ENCODE results near the gene ST3GAL5.
"Not testable (repeated sequence)": the region's sequence is repeated elsewhere in the genome, so short reads cannot be mapped to it uniquely, and the experiment has no call there.

ST3GAL5 gene

DNA sequence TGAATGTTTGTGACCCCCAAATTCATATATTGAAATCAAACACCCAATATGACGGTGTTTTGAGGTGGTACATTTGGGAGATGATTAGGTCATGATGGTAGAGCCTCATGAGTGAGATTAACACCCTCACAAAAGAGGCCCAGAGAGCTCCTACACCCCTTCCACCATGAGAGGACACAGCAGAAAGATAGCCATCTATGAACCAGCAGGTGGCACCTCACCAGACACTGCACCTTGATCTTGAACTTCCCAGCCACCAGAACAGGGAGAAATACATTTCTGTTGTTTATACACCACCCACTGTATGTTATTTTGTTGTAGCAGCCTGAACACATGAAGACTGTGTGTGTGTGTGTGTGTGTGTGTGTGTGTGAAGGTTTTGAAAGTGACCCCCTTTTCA lies 58.1 kb downstream of the ST3GAL5 start:
- peak in 1 of 5 donors; percentile 48 for DNase-seq

DNA sequence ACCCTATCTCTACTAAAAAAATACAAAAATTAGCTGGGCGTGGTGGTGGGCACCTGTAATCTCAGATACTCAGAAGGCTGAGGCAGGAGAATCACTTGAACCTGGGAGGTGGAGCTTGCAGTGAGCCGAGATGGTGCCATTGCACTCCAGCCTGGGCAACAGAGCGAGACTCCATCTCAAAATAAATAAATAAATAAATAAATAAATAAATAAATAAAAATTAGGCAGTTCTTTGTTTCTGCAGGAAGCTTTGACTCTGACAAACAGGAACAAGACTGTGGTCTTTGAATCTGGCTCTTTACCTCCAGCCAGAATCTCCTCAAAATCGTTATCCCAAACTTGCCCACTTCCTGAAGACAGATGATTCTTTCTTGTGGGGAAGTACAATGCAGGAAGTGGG lies 59.4 kb downstream of the ST3GAL5 start:
- DNase-seq: not testable (repeated sequence)

DNA sequence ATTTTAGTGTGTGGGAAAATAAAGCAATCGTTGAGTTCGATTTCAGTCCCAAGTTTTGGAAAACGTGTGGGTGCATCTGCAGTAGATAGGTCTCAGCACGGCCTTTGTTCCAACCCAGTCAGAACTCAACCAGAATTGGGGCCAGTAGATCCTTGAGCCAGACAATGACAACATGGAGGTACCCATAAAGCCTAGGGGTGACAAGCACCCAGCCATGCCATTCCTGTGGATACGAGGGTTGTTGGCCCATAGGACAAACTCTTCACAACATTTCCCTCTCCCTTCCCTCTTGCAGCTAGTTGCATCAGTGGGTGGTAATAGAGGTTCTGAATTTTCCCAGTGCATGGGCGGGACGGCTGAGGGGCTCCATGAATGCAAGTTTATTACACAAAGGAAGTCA lies 60.1 kb downstream of the ST3GAL5 start:
- no peak for DNase-seq

DNA sequence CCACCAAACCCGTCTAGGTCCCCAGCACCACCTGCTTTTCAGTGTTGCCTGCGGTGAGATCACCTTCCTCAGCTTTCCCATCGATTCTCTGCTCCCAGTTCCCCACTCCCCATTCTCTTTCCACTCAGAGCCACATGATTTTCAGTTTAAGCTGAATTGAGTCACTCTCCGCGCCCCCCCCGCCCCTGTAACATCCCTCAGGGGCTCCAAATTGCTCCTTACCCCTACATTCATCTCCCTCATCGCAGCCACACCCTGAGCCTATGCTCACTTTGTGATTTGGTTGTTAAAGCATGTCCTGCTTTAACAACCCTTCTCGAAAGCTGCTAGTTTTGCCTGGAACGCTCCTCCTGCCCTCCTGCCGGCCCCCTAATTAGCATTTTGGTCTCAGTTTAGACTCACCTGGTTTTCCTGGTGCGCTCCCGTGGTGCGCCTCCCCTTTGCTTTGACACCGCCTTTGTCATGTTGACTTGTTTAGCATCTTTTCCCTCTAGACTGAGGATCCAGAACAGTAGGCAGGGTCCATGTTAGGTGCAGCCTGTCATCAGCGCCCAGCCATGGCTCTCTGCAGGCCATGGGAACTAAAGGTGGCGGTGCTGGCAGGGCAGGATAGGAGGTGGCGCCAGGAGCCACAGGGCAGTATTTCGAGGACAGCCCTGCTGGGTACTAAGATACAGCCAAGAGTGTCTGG lies 60.8 kb downstream of the ST3GAL5 start:
- no peak for DNase-seq

DNA sequence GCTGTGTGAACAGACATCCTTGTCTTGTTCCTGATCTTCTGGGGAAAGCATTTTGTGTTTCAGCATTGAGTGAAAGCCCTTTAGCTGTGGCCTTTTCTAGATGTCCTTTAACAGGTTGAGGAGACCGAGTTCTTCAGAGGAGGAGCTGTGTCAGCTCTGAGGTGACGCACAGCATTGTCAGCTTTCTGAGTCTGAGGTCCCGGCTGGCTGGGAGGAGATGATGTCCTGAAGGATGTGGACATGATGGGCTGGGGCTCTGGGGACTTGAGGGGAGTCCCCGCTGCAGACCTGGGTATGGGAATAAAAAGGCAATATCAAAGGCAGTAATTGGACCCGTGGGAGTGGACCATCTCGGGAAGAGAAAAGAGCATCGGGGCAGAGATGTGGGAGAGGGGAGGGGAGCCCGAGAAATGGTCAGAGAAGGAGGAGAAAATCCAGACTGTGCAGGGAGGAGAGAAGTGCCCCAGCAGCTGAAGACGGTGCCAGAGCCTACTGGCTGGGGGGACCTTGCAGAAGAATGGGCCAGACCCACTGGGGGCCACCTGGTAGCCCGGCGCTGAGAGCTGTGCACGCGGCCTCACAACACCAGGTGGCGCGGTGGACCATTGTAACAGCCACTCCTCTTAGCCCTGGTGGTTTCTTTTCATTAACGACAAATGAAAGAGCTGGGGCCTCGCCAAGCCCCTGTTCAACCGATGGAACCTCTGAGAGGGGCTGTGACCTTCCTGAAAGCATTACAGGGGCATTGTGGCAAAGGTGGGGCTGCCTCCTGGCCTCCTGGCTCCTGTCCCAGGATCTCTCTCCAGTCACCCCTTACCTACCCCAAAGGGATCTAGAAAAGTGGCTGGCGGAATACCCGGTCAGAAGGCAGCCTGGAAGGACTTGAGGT lies 61.6 kb downstream of the ST3GAL5 start:
- peak; percentile 63 to 77 (median 71) for DNase-seq

DNA sequence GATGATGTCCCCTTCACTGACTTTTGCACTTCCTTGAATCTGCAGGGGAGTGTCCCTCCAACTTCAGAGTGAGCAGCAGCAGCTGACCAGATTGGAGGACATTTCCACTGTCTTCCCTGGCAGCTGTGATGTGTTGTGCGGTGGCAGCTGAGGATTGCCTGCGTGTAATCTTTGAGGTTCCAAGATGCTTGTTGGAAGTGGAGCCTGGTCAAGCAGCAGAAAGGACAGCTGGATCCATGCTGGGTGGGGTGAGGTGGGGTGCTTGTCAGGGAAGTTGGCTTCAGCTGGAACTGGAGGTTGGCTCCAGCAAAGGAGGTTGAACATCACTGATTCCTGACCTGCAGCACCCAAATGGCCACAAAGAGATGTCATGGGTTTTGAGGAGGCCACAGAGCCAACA lies 64.8 kb downstream of the ST3GAL5 start:
- no peak for DNase-seq

DNA sequence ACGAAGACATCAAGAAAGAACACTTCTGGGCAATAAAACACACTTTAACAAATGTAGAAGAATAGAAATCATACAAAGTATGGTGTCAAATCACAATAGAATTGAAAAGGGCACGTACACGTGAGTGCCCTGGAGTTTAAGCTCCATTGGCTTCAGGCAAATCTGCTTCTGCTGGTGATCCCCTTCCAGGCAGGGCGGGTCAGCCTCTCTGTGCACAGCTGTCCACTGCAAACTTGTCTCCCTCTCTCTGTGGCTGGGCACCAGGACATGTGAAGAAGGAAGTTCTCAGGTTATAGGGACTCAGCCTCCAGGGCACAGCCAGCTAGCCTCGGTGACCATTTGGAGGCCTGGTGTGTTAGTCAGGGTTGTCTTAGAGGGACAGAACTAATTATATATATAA lies 66.0 kb downstream of the ST3GAL5 start:
- no peak for DNase-seq

DNA sequence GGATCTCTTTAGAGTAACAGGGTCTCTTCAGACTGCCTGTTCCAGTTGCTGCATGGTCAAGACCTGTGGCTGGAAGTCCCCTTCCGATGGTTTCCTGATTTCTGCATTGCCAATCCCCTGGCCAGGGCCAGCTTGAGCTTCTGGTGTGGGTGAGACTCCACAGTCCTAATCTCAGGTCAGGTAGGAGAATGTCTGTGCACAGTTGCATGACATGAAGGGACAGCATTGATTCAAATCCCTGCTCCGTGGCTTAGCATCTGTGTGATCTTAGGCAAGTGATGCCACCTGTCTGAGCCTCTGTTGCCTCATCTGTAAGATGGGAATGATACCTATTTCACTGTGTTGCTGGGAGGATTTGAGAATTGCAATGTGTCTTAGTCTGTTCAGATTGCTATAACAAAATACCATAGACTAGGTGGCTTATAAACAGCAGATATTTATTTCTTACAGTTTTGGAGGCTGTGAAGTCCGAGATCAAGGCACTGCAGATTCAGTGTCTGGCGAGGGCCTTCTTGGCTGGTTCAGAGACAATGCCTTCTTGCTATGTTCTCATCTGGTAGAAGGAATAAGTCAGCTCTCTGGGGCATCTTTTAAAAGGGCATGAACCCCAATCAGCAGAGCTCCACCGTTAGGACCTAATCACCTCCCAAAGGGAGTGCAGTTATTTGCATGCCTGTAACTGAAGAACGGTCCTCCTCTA lies 68.8 kb downstream of the ST3GAL5 start:
- DNase-seq: no peak

DNA sequence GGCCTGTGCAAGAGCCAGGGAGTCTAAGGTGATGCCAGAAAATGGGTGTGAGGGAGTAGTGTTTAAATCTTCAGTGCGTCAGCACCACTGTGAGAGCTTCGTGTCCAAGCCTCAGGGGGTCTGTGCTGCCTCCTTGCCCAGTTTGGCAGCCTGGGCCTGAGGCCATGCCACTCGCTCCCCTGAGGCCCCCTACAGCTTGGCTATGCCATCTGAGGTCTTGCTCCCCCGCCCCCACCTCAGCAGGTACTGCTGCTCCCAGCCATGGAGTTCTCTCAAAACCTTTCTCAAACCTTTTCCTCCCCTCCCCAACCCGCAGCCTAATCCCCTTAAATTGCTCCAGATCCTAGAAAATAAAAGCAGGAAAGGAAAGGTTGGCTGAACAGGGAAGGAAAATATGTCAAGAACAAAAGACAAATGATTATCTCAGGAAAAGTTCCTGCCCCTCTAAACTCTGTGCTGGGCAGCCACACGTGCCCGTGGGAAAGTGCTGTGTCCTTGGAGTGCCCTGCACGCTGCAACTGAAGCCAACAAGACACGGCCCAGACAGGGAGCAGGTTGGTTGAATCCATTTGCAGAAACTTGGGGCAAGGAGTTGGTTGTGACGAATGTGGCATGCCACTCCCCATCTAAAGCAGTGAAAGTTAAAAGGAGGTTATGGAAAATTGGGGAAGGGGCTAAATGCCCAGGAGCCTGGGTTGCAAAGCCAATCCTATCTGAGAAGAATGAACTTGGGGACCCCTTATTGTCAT lies 73.8 kb downstream of the ST3GAL5 start:
- DNase-seq: no peak

DNA sequence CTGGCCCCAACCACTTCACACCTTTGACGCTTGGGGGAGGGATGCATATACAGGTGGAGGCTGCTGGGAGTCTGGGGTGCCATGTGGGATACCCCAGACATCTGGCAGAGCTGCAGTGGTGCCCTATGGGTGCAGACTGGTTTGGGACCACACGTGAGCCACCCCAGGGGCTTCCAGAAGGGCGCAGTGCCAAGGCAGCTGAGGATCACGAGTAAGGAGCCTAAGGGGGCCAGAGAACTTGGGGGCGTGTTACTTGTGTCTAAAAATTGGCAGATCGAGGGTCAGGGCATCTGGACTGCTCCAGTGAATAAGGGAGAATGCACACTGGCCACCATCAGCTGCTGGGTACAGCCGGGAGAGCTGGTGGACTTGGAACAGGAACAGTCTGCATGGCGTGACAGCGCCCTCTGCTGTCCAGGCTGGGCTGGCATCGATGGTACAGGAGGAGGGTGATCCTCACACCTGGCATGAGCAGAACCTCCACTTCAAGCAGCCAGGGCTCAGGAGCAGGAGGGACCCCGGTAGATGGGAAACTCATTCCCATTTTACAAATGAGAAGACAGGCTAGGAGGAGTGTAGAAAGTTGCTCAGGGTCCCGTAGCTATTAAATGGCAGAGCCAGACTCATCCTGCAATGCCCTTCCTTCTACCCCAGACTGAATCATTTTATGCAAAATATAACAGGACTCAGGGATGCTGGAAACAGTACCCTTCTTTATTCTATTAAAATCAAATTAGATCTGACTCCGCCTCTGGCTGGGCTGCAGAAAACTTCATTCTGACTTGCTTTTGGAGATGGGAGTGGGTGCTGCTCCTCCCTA lies 74.6 kb downstream of the ST3GAL5 start:
- peak; percentile 53 to 75 (median 61) for DNase-seq

DNA sequence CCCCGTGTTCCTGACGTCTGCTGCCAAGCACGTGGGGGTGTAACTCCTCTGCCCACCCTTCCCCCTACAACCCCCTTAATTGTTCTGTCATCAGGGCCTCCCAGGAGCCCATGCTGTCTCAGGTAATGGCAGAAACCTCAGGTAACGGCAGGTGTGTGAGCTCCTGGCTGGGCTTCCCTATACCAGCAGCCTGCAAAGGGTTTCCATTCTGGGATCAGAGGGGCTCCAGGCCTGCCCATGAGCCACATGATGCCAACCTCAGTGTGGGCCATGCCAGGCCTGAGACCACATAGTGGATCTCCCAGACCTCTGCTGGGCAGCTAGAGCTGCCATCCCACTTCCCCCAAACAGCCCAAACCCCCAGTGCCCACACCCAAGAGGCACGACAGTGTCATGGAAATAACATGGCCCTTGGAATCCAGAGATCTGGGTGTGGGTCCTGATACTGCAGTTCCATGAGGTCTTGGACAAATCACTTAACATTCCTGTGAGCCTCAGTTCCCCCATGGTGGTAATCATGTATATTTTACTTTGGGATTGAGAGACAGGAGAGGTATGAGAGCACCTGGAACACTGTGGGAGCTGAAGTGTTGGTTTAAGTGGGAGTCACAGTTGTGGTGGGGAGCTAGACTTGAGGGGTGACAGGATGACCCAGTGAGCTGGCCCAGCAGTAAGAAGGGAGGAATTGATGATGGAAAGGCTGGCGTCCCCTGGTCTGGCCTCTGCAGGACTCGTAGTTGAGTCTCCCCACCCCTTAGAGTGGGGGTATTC lies 75.4 kb downstream of the ST3GAL5 start:
- DNase-seq: no peak

DNA sequence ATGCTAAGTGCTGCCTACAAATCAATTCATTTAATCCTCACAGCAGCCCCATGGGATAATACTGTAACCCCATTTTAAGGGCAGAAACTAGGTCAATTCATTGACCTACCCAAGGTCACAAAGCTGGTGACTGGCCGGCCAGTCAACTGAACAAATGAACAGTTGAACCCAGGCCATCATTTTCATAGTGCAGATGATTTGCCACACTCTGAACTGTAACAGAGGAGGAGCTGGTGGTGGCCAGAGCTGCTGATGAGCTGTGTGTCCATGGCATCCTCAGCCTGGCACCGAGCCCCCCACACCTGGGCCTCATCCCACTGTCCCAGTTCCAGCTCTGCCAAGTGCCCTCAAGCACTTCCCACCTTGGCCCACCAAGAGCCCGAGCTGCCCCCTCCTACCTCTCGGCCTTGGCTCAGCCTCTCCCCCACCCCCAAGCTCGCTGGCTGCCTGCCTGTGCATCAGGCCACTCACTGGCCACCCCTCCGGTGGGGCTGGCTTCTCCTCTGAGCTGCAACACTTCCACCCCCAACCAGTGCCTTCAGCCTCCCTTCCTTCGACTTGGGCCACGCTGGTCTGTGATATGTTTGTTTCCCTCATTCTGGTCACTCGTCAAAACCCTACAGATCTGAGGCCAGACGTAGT lies 76.6 kb downstream of the ST3GAL5 start:
- DNase-seq: no peak

DNA sequence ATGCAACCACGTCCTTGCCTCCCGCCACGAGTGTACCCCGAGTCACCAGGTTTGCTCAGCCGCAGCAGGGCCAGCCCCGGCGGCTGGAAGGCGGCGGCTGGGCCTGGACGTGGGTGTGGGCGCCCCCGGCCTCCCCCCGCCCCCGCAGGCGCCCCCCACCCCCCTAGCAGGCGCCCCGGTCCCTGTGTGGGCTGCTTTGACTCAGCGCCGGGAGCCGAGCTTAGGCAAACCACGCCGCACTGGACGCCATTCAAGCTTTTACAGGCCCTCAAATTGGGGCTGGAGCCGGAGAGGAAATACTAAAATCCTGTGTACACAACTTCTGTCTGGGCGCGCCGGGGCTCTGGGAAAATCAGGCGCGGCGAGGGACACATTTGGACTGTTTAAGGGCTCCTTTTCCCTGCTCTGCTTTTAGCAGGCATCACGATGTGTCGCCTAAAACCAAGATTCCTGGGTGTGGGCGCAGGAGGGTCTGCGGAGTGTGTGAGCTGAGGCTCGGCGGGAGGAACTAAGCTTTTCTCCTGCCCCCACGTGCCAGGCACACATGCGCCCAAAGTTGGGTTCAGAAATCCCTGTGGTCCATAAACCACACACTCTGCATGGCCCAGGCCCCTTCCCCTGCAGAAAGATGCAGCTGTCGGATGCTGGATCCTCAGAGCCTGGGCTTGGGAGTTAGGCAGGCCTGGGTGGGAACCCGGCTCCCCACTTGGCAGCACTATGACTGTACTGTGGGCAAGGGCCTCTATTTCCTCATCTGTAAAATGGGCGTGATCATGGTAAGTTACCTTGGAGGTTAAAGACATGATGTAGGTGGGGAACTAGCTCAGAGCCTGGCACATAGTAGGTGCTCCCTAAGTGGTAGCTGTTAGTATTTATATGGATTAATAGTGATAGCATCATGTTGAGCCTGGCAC lies 77.4 kb downstream of the ST3GAL5 start:
- no peak for DNase-seq

DNA sequence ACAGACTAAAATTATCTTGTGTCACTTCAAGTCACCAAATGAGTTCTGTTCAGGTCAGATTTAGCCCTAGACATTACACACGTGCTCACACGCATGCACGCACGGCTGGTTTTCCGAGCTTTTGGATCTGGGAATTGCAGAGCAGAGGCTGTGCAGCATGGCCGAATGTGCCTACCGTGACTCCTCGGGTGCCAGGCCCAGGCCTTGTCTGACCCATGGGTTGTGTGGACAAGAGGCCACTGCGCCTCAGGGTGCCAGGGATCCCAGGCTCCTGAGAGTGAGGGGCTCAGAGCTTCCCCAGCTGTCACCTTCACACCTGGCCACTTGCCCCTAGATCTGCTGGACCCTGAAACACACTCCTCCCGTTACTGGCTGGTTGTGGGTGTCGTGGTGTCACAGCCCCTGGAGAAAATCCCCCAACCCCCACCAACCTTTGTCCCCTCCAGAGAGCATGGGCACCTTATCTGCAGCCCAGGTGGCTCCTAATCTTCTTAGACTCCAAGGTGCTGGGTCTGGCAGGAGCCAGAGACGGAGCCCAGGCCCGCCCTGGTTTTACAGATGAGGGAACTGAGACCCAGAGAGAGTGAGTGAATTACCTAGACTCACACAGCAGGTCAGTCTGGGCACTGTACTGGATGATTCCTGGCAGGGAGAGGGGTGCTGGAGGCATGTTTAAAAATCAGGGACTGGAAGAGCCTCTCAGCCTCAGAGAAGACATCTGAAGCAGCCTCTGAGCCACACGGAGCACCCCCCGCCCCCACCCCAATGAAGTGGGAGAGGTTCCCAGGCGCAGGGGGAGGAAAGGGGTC lies 78.2 kb downstream of the ST3GAL5 start:
- DNase-seq: no peak

DNA sequence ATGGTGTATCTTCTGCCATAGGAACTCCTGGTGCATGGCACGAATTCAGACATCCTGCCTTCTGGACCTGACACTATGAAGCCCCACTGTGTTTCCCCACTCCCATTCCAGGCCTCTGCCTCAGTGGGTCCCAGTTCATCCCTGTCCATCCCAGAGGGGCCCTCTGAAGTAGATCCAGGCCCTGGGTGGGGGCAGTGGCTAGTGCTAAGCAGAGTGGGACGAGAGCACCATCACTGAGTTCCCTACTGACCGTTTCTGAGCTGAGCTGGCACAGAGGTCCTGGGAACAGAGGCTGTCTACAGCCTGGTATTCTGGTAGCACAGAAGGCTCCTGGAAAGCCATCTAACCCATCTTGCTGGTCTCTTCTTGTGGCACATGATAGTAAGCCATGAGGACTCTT lies 81.0 kb downstream of the ST3GAL5 start:
- no peak for DNase-seq

DNA sequence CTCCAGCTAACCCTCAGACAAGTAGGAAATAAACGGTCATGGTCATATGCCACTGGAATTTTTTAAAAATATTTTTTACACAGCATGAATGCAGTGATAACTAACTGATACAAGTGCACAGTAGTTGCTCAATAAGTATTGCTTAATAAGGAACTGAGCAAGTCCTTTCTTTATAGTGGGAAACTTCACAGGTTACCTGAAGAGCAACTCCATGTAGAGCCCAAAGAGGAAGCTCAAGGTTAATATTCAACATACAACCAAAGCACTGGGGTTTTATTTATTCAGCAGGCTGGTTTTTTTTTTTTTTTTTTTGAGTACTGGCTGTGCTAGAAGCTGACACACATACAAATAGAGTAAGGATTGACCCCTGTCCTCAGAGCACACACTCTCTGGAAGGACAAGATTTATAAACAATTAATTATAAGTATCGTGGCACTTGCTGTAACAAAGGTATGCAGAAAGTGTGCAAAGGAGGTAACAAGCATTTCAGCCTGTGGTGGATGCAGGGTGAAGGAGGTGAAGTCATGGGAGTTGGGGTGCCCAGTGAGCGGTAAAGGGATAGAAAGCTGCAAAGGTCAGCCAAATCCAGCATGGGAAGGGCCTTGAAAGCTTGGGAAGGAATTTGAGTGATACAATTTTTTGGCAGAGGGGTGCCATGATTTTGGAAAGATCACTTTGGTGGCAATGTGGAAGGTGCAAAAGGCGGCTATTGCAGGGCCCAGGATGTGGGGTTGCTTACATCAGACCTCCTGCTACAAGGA lies 82.3 kb downstream of the ST3GAL5 start:
- DNase-seq: no peak

DNA sequence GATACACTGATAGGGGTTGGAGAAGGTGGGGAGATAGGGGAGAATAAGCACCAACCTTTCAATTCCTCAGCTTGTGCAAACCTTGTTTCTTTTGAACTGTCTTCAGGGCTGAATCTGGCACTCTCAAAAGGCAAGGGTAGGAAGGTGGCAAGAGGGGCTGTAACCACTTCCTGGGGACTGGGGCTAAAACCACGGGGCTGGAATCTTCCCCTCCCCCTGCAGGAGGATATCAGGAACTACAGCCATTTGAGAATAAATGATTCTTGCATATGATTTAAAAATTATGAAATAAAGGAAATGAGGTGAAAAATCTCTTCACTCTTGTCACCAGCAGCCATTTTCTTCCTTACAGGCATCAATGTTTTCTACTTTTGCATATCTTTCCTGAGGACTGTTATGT lies 84.2 kb downstream of the ST3GAL5 start:
- DNase-seq: peak in 1 of 5 donors; percentile 29

Measured in T-helper 1 cell (primary cell).